ENCODE results near the gene ERGIC3. TPM values are rescaled to one million over a fixed set of nuclear protein-coding genes. Genes with fewer than 3 reads are reported as not detected.

ERGIC3 gene
- total and polyA plus RNA-seq, 2 of the 13 experiments (the other 11 are each of a cell fraction or from before 2014, with no cell fraction given) = 407 to 670 TPM

DNA sequence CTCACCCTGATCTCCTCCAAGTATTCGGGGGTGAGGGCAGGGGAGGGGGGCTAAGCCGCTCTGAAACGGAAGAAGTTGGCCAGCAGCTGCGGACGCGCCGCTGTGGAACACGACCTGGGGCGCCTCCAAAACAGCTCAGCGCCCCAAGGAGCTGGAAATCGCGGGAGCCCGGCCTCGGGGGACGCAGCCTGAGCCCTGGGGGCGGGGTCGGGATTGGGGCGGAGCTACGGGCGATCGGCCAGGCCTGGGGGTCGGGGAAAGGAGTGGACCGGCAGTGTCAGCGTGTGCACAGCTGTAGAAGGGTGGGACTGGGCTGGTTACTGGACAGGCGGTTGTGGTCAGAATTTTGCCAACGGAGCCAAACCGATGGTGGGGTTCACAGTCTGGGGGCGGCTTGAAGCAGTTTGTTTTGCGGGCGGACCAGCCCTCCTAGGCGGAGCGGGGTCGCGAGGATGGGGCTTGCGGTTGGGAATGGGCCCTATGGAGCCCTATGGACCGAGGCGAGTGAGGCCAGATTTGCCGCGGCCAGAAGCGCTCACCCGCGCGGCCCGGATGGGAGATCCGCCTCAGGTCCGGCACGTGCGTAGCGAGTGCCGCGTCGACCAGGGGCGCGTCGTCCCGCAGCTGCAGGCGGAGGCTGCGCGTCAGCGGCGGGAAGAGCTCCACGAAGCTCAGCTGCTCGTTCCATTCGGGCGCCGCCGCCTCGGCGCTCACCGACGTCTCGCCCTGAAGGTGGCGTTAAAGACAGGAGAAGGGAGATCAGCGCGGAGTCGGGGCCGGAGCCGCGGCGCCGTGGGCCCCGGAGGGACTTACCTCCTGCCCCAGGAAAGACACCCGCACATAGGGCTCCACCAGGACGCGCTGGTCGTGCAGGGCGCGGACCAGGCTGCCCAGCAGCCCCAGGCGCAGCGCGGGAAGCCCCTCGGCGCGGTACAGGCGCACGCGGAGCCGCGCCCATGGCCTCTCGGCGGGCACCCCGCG is 59.4 kb downstream of the ERGIC3 start (continued):
- TF ChIP-seq, protein P1, sequence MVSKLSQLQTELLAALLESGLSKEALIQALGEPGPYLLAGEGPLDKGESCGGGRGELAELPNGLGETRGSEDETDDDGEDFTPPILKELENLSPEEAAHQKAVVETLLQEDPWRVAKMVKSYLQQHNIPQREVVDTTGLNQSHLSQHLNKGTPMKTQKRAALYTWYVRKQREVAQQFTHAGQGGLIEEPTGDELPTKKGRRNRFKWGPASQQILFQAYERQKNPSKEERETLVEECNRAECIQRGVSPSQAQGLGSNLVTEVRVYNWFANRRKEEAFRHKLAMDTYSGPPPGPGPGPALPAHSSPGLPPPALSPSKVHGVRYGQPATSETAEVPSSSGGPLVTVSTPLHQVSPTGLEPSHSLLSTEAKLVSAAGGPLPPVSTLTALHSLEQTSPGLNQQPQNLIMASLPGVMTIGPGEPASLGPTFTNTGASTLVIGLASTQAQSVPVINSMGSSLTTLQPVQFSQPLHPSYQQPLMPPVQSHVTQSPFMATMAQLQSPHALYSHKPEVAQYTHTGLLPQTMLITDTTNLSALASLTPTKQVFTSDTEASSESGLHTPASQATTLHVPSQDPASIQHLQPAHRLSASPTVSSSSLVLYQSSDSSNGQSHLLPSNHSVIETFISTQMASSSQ (IDR thresholded peaks at IDR 0.05; ENCODE audit: low read depth) = no peak
- TF ChIP-seq, protein P1 (CRISPR knock-in tag; IDR thresholded peaks at IDR 0.05; ENCODE audit: borderline replicate concordance) = 0 out of 2 replicates have a peak, but pooled peaks have one; percentile 14
- TF ChIP-seq, protein P2, sequence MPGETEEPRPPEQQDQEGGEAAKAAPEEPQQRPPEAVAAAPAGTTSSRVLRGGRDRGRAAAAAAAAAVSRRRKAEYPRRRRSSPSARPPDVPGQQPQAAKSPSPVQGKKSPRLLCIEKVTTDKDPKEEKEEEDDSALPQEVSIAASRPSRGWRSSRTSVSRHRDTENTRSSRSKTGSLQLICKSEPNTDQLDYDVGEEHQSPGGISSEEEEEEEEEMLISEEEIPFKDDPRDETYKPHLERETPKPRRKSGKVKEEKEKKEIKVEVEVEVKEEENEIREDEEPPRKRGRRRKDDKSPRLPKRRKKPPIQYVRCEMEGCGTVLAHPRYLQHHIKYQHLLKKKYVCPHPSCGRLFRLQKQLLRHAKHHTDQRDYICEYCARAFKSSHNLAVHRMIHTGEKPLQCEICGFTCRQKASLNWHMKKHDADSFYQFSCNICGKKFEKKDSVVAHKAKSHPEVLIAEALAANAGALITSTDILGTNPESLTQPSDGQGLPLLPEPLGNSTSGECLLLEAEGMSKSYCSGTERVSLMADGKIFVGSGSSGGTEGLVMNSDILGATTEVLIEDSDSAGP (CRISPR knock-in tag; IDR thresholded peaks at IDR 0.05; ENCODE audit: borderline replicate concordance) = no peak
- no peak for TF ChIP-seq ZNF775 (CRISPR knock-in tag; IDR thresholded peaks at IDR 0.05; ENCODE audit: borderline replicate concordance)
- no peak for TF ChIP-seq RFX3 (CRISPR knock-in tag; IDR thresholded peaks at IDR 0.05)
- TF ChIP-seq ZNF7 (CRISPR knock-in tag; IDR thresholded peaks at IDR 0.05) = no peak
- TF ChIP-seq ATF7-NPFF (CRISPR knock-in tag; IDR thresholded peaks at IDR 0.05; ENCODE audit: low read depth) = 0 out of 2 replicates have a peak, but pooled peaks have one; percentile 60
- TF ChIP-seq, protein P3, sequence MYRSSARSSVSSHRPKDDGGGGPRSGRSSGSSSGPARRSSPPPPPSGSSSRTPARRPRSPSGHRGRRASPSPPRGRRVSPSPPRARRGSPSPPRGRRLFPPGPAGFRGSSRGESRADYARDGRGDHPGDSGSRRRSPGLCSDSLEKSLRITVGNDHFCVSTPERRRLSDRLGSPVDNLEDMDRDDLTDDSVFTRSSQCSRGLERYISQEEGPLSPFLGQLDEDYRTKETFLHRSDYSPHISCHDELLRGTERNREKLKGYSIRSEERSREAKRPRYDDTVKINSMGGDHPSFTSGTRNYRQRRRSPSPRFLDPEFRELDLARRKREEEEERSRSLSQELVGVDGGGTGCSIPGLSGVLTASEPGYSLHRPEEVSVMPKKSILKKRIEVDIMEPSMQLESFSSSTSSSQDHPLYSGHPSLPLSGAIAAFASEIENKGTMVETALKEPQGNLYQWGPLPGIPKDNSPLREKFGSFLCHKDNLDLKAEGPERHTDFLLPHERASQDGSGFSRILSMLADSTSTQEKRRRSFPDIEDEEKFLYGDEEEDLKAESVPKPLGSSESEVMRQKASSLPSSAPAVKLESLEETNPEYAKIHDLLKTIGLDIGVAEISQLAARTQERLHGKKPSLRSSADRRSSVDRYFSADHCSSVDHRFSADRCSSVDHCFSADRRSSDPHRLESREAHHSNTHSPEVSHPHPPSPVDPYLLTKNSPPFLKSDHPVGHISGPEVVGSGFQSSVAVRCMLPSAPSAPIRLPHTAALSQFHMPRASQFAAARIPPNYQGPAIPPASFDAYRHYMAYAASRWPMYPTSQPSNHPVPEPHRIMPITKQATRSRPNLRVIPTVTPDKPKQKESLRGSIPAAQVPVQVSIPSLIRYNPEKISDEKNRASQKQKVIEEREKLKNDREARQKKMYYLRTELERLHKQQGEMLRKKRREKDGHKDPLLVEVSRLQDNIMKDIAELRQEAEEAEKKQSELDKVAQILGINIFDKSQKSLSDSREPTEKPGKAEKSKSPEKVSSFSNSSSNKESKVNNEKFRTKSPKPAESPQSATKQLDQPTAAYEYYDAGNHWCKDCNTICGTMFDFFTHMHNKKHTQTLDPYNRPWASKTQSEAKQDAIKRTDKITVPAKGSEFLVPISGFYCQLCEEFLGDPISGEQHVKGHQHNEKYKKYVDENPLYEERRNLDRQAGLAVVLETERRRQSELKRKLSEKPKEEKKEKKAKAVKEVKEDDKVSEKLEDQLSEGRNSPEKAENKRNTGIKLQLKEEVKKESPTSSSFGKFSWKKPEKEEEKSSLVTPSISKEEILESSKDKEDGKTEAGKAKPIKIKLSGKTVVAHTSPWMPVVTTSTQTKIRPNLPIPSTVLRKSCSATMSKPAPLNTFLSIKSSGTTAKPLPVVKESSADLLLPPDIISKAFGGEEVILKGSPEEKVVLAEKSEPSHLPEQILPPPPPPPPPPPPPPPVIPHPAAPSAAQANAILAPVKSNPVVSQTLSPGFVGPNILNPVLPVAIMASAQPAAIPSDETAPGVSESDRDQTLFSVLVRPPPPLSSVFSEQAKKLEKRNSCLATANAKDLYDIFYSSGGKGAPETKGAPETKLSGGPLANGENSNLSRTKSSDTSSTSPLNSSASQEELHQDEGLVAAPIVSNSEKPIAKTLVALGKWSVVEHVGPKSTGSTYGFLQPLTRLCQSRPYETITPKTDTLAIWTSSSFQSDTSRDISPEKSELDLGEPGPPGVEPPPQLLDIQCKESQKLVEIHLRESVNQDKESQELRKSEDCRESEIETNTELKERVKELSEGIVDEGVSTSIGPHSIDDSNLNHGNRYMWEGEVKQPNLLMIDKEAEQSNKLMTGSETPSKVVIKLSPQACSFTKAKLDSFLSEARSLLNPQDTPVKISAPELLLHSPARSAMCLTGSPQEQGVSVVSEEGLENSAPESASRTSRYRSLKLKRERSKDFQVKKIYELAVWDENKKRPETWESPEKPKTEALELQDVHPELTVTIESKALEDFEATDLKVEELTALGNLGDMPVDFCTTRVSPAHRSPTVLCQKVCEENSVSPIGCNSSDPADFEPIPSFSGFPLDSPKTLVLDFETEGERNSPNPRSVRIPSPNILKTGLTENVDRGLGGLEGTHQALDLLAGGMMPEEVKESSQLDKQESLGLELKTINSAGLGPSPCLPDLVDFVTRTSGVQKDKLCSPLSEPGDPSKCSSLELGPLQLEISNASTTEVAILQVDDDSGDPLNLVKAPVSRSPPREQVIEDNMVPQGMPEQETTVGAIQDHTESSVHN (CRISPR knock-in tag; IDR thresholded peaks at IDR 0.05) = no peak
- TF ChIP-seq ZNF17 (CRISPR knock-in tag; IDR thresholded peaks at IDR 0.05) = no peak
- TF ChIP-seq, protein P4, sequence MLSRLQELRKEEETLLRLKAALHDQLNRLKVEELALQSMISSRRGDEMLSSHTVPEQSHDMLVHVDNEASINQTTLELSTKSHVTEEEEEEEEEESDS (CRISPR knock-in tag; IDR thresholded peaks at IDR 0.05; ENCODE audit: borderline replicate concordance) = no peak
- TF ChIP-seq ZNF570 (CRISPR knock-in tag; IDR thresholded peaks at IDR 0.05; ENCODE audit: borderline replicate concordance) = no peak
